ENCODE data around the gene RAMP2. TPM values are rescaled to one million over a fixed set of nuclear protein-coding genes. Genes with fewer than 3 reads are reported as not detected.

RAMP2 gene
- total RNA-seq, 1 donor from 2014 or later = 41.3 TPM

DNA sequence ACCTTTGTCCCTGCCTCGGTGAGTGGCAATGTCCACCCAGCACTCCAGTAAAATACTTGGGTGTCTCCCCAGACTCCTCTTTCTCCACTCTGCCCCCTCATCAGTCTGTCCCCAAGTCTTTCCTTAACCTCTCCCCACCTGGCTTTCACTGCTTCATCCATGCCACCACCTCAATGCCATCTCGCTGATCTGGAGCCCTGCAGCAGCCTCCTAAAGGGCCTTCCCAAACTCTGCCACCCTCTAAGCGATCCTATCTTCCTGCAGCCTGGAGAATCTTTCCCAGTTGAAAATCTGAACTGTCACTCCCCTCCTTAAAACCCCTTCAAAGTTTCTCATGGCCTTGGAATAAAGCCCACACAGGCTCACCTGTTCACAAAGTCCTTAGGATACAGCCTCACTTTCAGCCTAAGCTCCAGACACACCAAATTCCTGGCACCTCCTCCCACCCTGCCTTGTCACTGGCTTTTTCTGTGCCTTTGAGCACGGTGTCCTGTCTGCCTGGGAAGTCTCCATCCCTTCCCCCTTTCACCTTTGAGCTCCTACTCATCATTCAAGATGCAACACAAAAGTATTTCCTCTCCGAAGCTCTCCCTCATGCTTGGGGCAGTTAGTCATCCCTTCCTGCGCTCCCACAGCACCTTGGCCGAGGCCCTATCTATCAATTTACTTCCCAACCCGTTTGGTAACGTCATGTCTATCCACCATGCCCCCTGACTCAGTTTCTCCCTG, 22.2 kb downstream of the RAMP2 start:
- ATAC-seq (no peak), DNase-seq (ENCODE audit: missing footprints) (no peak)
- intact Hi-C loops (cut with DNase I) = no loop called here

DNA sequence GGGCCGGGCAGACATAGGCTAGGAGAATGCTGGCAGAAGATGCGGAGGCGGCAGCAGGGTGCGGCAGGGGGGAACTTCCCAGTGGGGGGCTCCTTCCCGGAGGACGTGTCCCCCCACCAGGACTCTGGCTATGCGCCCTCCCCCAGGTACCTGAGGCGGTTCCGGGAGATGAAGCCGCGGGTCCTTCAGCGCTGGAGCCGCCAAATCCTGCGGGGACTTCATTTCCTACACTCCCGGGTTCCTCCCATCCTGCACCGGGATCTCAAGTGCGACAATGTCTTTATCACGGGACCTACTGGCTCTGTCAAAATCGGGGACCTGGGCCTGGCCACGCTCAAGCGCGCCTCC, 22.7 kb downstream of the RAMP2 start:
- no peak for DNase-seq (ENCODE audit: missing footprints)
- ATAC-seq = no peak
- intact Hi-C loops (cut with DNase I) = no loop called here

GRCh38 chr17:42784409-42784808, 23.4 kb downstream of the RAMP2 start:
- intact Hi-C loops (cut with DNase I) = no loop called here

DNA sequence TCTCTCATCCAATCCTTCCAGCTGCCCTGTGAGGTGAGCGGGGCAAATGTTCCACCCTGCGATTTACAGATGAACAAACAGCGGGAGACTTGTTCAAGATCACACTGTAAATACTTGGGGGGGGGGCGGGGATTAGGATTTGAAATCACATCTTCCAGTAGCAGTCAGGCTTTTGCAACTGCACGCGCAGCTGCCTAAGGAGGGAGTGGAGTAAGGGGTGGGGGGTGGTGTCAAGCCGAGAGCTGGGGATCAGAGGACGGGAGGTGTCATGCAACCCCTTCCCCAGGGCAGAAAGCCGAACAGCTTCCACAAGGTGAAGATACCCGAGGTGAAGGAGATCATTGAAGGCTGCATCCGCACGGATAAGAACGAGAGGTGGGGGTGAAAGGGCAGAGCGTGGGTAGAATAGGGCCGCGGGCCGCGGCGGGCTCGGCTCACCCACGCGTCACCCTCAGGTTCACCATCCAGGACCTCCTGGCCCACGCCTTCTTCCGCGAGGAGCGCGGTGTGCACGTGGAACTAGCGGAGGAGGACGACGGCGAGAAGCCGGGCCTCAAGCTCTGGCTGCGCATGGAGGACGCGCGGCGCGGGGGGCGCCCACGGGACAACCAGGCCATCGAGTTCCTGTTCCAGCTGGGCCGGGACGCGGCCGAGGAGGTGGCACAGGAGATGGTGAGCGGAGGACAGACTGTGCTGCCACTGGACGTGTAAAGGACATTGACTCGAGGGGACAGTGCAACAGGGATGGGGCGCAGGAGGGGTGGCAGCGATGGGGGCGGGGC, 24.0 kb downstream of the RAMP2 start:
- ATAC-seq (no peak), DNase-seq (ENCODE audit: missing footprints) (no peak)
- intact Hi-C loops (cut with DNase I) = no loop called here

More at GRCh38 chr17:42784409-42784808, 23.4 kb downstream of the RAMP2 start:
- no peak for DNase-seq (ENCODE audit: missing footprints)
- ATAC-seq = no peak

- intact Hi-C loops (cut with DNase I) = no loop called here
- no peak for DNase-seq (ENCODE audit: missing footprints)
- ATAC-seq = no peak
These were observed 26.2 kb downstream of the RAMP2 start for GRCh38 chr17:42787266-42787665.

DNA sequence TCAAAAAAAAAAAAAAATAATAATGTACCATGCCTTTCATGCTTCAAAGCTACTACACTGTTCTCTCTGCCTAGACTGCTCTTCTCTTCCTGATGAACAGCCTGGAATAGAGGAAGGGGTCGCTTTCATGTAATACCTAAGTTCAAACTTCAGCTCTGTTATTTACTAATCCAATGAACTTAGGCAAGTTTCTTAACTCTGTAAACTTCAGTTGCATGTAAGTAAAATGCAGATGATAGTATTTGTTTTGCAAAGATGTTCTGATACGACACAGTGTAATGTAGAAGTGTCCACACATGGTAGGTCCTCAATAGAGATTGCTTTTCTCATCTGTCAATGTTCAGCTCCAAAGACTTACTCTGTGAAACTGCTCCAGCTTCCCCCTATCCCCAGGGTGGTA, 30.9 kb downstream of the RAMP2 start:
- intact Hi-C loops (cut with DNase I) = no loop called here
- ATAC-seq (no peak), DNase-seq (ENCODE audit: missing footprints) (no peak)

DNA sequence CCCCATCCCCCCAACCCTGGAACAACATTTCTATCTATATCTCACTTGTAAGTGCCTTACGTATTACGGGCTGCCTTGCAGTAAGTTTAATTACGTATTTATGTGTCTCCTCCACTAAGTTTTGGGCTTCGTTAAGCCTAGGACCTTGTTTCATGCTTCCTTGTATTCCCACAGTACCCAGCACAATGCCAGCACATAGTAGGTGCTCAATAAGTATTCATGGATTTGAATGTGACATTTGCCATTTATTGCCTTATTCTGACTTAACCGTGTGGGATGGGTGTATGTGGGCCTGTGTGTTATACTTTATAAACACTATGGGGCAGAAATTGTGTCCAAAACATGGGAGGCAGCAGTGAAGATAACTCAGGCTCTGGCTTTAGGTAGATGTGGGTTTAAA, 31.5 kb downstream of the RAMP2 start:
- no peak for DNase-seq (ENCODE audit: missing footprints)
- intact Hi-C loops (cut with DNase I) = no loop called here

DNA sequence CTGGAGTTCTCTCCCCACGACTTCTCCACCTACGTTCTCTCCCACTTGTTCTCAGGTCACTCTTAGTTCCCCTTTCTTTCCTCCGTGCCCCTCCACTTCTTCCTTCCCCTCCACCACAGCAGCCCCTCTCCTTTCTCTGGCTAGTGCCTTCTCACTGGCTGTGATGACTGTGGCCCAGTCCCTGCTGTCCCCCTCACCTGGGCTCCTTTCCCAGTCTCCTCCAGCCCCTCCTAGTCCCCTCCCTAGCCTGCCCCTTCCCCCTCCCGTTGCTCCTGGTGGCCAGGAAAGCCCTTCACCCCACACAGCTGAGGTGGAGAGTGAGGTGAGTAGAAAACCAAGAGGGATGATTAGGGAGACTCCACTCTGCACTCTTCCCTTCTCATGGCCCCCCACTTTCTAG, 34.0 kb downstream of the RAMP2 start:
- intact Hi-C loops (cut with DNase I) = no loop called here
- DNase-seq (ENCODE audit: missing footprints) (no peak), ATAC-seq (no peak)

More for the DNA sequence above, 31.5 kb downstream of the RAMP2 start:
- no peak for ATAC-seq

DNA sequence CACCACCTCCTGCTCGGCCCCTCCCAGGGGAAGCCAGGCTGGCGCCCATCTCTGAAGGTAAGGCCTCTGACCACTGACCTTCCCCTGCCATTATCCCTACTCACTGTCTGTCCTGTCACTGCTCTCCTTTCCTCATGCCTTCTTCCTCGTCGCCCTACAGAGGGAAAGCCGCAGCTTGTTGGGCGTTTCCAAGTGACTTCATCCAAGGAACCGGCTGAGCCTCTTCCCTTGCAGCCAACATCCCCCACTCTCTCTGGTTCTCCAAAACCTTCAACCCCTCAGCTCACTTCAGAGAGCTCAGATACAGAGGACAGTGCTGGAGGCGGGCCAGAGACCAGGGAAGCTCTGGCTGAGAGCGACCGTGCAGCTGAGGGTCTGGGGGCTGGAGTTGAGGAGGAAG, 34.4 kb downstream of the RAMP2 start:
- no peak for DNase-seq (ENCODE audit: missing footprints)
- intact Hi-C loops (cut with DNase I) = no loop called here
- no peak for ATAC-seq

DNA sequence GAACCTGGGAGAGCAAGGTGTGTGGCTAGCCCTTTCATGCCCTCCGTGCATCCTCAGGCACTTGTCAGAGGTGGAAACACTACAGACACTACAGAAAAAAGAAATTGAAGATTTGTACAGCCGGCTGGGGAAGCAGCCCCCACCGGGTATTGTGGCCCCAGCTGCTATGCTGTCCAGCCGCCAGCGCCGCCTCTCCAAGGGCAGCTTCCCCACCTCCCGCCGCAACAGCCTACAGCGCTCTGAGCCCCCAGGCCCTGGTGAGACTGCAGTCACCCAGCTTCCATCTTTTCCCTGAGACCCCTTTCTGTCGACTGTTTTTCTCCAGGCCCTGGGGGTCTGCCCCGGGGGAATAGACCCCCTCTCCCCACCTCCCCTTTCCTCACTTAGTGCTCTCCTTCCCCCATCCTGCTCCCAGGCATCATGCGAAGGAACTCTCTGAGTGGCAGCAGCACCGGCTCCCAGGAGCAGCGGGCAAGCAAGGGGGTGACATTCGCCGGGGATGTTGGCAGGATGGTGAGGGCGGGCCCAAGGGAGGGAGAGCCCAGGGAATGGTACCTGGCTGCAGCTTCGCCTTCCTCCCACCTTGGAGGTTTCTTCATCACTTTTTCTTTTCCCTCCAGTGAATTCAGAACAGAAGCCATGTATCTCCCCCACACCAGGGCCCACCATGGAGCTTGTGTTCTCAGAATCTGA, 35.2 kb downstream of the RAMP2 start:
- intact Hi-C loops (cut with DNase I) = no loop called here
- DNase-seq (ENCODE audit: missing footprints) = no peak
- ATAC-seq = no peak

DNA sequence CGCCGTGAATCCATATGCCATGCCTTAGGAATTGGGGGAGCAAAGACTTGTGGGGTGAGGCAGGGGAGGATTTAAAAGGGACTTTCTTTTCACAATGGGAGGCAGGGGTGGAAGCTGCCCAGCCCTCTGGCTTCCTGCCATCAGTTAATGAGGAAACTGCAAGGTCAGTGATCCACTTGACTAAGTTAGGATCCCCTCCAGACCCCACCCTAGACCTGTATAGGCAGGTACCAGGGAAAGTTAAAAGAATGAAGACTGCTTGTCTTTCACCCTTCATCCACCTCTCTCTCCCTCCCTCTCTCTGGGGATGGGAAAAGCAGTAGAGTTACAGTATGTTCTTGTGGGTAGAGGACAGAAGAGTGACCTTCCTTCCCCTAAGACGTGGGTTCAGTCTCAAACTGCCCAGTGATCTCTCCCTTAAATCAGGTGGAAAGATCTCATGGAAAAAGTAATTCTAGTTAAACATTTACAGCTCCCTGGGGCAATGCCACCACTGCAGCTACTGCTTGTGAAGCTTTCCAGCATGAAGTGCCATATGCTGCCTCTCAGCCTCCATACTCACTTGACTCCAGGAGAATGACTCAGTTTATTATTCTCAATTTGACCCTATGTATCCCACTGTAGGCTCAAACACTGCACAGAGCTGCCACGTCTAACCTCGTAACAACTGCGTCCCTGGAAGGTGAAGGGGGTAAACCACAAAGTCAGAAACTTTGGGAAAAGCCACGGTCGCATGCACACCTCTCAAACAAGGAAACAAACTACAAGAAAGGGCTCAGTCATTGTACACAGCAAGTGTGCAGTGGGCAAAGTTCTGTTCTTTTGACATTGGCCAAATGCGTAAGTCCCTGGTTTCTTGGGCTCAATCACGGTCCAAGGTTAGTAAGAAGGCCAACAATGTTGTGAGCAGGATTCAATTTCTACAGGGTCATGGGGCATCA, 36.3 kb downstream of the RAMP2 start:
- no peak for DNase-seq (ENCODE audit: missing footprints)
- no peak for ATAC-seq
- intact Hi-C loops (cut with DNase I) = no loop called here

- intact Hi-C loops (cut with DNase I) = no loop called here
- DNase-seq (ENCODE audit: missing footprints) = no peak
- ATAC-seq = no peak
These were observed 37.0 kb downstream of the RAMP2 start for GRCh38 chr17:42798011-42798382.

DNA sequence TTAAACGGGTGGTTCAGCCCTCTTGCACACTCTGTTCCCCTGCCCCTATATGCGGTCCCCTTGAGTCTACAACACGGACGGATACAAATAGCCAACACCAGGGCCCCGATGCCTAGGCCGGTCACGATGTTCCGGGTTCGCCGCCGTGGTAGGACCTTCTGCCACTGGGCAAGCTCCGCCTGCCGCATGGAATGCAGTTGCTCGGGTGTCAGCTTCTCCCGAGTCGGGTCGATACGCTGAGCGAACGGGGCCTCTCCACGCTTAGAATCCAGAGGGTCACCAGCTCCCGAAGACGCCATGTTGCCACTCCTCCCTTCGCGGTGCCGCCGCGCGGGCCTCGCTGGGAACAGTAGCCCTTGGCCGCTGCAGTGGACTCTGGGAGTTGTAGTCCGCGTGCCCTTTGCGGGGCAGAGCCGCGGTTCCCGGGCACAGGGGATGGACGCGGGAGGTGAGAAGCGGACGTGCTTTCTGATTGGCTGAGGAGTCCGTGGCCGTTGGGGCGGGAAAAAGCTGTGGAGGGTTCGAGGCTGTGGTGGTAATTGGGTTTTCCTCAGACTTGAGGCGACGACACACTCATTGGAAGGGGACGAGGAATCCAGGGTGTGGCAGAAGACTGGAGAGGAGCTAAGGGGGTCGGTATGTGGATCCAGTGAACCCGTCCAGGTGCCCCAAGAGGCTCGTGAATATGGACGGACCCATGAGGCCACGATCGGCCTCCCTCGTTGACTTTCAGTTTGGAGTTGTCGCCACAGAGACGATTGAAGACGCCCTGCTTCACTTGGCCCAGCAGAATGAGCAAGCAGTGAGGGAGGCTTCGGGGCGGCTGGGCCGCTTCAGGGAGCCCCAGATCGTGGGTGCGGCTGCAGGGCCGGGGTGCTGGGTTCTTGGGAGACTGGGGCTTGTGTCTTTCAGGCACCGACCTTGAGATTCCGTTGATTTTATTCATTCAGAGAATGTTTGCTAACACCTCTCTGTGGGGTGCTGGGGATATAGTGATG, 37.7 kb downstream of the RAMP2 start, which contains the start of the genes CNTD1 and COA3:
CNTD1 (plus strand) TSS at position 479 of the 998 bp plus-strand sequence; CDS start at position 686, 207 bp downstream.
COA3 (minus strand) TSS at position 322 of the 998 bp plus-strand sequence; CDS start at position 299, 23 bp downstream.
- peak; percentile 97 for ATAC-seq

DNA sequence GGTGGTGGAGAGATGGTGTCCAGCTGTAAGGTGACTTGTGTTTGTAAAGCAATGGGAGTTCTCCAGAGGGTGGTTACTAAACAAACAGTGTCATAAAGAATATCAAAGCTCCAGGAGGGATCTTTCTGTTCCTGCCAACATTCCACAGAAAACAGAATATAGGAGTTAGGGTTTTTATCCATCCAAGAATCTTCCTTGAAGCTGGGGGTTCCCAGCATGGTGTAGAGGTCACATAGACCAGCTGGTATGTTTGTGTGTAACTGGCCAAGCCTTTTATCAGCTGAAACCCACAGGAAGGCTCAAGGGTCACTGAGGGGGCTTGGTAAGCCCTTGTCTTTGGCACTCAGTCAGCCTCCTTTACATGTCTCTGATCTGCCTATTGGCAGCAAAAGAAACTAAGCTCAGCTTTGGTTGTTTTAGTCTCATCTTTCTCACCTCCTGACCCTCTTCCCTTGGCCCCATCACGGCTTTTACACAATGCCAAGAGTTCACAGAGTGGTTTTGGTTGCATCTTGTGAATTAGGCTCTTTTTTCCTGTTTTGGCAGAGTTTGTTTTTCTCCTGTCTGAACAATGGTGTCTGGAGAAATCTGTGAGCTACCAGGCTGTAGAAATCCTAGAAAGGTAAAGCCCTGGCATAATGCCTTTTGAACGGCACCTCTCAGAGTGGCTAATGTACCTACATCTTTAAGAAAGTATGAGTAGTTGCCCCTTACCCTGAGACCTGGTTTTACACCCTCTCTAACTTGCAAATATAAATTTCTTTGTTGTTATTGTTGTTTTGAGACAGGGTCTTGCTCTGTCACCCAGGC, 42.3 kb downstream of the RAMP2 start:
- ATAC-seq = no peak
- intact Hi-C loops (cut with DNase I) = no loop called here
- no peak for DNase-seq (ENCODE audit: missing footprints)

More for the DNA sequence above, 37.7 kb downstream of the RAMP2 start, which contains the start of the genes CNTD1 and COA3:
- peak; percentile 95 for DNase-seq (ENCODE audit: missing footprints)
- intact Hi-C loops (cut with DNase I) = no loop called here

DNA sequence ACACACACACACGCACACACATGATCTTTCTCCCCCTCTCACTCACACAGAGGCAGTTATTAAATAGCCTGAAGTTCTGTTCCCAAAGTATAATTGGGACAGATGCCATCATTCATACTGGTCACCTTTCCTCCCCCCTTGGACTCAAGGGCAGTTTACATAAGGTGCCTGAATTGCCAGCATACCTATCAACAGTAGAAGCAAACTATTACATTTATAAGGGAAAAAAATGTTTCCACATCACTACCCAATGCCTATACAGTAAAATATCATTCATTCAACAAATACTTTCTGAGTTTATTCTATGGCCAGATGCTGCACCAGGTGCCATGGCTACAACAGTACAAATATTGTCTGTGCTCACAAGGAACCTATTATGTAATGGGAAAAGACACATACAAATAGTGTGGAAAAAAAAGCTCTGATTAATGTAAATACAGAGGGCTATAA, 43.9 kb downstream of the RAMP2 start:
- intact Hi-C loops (cut with DNase I) = no loop called here
- ATAC-seq = no peak
- no peak for DNase-seq (ENCODE audit: missing footprints)

DNA sequence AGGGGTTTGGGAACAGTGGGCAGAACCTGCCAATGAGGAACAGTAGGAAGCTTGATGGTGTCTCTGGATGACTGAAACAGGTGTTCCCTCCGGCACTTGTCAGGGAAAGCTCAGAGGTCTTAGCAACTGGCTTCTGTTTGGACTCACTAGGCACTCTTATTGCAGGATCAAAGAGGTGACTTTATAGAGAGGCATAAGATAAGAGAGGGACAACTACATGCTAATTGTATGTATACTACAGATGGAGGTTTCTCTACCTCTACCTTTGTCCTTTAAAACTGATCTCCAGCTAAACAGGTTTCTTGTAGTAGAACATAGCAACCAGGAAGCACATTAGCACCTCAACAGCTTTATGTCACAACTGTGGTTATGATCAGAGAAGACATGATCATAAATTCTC, 45.2 kb downstream of the RAMP2 start:
- DNase-seq (ENCODE audit: missing footprints) = no peak
- intact Hi-C loops (cut with DNase I) = no loop called here
- ATAC-seq = no peak

- DNase-seq (ENCODE audit: missing footprints) (no peak), ATAC-seq (peak; percentile 76)
These were observed 48.2 kb downstream of the RAMP2 start for GRCh38 chr17:42809250-42809649.

More at GRCh38 chr17:42809250-42809649, 48.2 kb downstream of the RAMP2 start:
- intact Hi-C loops (cut with DNase I) = no loop called here

Measured in Right ventricle myocardium inferior (tissue), 1 donor.